ENCODE results near the gene MSI2.

MSI2 gene

DNA sequence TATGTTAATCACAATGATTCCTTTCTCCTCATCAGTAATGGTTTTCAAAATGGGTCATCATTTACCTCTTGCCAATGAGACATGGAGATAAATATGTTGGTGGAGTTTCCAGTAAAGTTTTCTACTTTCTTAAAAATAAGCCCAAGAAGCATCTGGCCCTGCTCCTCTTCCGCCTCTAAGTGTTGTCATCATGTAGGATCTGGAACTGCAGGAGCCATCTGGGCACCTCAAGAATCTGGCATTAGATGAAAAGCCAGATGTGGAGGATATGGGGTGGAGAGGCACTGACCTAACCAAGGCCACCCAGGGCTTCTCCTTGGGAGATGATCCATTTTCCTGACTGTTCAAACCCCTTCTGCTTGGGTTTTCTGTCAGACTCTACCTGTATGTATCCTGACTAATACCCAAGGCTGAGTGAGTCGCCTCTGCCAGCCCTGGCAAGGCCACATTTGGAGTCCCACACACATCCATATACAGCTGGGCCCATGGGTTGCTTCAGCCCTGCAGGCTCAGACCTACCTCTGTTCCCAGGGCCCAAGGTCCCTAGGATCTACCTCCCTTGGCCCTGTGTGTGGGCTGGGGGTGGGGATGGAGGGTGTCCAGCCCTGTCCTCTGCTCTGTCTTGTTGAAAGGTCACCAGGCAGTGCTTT lies 464.2 kb downstream of the MSI2 start:
- DNase-seq (ENCODE audit: low spot score): no peak

DNA sequence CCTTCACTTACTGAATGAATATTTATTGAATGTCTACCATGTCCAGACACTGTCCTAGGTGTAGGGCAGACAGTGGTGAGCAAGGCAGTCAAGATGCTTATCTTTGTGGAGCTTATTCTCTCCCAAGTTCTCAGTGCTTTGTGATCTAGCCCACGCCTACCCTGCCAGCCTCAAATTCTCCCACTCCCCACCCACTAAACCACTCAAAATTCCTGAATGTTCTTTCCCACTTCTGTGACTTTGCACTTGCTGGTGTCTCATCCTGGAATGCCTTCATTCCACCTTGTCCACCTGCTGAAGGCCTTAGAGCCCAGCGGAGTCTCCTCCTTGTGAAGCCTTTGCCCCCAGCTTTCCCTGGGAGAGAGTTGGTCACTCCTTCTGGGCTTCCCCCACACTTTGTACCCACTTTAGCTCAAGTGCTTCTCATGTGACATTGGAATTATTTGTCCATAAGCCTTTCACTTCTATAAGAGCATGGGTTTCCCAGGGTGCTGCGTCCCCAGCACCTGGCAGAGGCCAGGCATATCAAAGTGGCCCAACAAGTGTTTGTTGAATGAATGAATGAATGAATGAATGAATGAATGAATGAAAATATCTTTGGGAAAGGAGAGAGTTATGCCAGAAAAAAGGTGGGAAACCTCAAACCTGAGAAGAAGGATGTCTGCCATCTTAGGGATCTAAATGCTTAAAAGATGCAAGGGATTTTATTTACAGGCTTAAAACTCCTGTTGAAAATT lies 465.8 kb downstream of the MSI2 start:
- DNase-seq (ENCODE audit: low spot score): no peak

DNA sequence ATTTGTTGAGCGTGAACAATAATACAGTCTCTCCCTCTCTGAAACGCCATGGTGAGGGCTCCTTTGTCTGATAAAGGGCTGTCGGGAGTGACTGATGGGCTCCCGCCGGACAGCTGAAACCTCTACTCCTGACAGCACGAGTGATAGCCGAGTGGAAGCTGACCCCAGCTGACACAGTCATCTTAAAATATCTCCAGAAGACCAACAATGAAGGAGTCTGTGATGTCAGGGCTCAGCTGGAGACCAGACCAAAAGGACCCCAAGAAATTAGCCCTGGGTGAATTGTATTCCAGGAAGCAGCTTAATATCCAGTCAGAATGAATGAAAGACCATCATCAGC lies 466.4 kb downstream of the MSI2 start:
- DNase-seq (ENCODE audit: low spot score): no peak

DNA sequence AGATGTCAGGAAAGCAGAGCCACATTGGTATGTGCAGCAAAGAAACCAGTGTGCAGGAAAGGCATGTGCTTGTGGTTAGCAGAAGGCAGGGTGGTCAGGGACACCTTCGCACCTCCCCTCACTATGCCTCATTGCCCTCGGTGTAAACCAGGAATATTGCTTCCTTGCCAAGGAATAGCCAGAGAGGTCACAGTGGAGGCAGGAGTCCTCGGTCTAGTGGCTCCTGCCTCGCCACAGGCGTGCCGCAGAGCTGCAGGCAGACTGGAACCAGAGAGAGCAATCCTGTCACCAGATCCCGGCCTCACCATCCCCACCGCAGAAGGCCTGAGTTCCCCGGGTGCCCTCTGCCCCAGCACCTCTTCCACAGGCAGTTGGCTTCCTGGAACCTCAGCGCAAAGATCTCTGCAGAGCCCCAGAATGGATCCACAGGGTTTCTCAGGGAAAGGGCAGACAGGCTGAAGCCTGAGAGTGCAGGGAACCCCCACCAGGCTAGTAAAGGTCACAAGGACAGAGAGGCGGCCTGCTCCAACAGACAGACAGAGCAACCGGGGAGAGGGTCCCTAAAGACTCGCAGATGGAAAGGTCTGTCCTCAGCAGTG lies 467.2 kb downstream of the MSI2 start:
- no peak for DNase-seq (ENCODE audit: low spot score)

DNA sequence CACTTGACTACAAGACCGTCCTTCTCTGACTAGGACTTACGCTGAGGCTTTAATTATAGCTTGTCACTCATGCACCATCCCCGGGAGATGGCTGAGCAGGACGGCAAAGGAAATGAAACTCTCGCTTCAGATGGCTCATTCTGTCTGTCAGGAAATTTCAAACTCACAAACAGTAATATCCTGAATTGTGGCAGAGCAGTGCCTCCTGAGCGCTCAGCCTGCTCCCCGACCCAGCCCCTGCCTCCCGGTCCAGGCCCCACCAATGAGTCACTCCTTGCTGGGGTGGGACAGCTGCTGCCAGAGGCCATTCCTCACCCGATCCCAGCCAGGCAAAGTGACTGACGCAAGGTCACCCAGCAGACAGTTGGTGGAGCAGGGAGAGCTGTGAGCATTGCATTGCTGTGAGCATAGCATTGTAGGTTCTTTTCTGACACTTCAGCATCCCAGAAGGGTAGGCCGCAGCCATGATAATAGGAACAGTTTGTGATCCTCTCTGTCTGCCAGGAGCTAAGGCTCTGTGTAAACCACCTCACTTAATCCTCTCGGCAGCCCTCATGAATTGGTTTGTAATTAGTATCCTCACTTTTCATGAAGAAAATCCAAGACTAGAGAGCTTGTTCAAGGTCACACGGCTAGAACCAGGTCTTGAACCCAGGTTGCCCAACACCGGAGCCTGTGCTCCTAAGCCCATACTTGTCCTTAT lies 467.9 kb downstream of the MSI2 start:
- no peak for DNase-seq (ENCODE audit: low spot score)

DNA sequence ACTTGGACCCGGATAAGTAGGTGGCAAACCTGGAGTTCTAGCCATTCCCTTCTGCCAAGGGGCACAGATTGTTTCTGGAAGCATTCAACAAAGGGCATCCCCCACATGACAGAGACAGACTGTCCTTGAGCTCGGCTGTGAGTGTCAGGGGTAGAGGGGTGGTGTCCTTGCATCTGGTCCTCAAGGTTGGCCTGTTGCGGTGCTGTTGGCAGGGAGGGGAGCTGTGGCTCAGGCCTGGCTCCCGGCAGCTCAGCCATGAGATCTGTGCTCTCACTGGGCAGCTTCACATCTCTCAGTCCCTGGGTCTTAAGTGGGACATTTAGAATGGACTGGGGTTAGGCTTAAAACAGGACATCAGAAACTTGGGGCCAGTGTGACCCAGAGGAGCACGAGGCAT lies 468.4 kb downstream of the MSI2 start:
- DNase-seq (ENCODE audit: low spot score): no peak

DNA sequence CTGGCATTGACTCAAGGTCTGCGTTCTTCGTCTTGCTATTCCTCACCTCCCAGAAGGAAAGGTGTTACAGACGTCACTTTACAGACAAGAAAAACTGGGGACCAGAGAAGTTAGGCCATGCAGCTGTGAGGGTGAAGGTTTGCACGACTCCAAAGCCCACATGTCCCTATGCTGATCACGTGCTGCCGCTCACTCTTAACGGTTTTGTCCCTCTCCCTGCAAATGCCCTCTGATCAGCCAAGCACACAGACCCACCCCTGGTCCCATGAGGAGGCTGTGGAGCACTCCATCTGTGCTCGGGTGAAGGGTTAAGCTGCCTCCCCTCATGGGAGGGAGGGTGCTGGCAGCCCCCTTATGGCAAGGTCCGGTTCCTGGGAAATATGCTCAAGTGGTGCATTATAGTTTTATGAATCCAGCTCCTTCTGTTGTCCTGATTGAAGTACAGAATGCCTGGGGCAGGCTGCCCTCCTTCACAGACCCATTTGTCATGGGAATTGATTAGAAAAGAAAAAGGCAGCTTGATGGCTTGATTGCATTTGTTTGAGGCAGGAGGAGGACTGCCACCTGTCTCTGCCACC lies 470.0 kb downstream of the MSI2 start:
- DNase-seq (ENCODE audit: low spot score): no peak

DNA sequence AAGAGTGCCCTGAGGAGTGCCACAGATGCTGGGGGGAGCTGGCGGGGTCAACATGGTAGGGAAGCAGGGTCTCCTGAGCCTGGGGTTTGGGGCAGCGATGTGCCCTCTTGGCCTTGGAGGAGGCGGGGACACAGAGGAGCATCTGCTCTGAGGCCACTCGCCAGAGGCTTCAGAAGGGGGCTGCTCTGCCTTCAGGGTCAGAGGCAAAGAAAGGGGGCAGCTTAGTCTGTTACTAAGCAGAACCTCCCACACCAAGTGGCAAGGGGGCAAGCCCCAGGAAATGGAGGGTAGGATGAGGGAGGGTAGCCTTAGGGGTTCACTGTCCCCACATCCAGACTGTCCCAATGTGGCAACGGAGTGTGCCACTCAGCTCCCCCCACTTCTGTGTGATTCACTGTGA lies 470.5 kb downstream of the MSI2 start:
- DNase-seq (ENCODE audit: low spot score): no peak

DNA sequence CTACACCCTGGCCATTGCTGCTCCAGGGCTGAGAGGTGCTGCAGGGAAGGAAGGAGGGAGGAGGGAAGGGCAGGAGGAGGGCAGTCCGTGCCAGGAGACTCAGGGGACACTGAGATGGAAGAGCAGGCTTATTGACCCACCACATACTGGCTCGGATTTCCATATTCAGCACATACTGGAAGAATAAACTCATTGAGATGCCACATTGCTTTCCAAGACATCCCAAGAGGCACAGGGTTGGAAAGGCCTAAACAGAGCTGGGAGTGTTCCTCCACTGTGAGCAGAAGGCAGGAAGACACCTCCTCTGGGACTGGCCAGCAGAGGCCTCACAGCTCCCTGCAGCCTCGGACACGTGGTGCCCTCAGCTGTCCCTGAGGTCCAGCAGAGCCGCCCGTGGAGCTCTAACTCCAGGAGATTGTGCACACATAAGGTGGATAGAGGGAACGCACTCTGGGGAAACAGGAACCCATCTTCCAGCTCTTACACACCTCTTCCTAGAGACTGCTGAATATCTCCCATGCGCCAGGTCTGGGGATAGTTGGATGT lies 471.4 kb downstream of the MSI2 start:
- no peak for DNase-seq (ENCODE audit: low spot score)

DNA sequence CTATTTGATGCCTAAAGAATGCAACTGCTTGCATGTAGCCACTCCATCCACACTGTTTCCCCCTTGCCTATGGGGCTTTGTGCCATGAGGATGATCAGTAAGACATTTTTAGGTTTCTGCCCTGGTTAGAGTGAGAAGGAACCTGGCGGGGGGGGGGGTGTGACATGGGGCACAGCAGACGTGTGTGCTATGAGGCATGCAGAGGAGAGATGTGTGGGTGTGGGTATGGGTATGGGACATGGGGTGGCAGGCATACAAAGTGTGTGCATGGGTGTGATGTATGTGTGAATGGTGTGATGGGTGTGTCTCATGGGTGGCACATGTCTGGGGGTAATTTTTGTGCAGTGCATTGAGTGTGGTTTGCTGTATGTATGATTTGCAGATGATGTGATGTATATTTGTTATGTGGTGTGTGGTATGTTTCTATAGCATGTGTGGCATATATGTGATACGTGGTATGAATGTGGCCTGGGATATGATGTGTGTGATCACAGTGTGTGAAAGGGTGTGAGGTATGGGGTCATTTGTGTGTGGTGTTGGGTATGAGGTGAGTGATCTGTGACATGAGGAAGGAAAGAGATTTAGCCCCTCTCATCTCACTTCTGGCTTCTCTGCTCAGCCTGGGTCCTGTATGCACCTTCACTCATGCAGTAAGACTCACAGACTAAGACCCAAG lies 473.8 kb downstream of the MSI2 start:
- no peak for DNase-seq (ENCODE audit: low spot score)

DNA sequence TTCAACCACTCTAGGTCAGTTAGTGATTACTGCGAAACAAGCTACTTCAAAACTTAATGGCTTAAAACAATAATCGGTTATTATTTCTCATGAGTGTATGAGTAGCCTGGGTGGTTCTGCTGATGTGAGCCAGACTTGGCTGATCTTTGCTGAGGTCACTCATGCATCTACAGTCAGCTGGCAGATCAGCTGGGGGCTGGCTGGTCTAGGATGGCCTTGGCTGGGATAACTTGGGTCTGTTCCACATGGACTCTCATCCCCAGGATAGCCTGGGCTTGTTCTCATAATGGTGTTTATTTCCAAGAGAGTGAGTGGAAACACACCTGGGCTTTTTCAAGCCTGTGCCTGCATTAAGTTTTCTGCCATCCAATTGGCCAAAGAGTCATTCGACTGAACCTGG lies 475.7 kb downstream of the MSI2 start:
- DNase-seq (ENCODE audit: low spot score): no peak

DNA sequence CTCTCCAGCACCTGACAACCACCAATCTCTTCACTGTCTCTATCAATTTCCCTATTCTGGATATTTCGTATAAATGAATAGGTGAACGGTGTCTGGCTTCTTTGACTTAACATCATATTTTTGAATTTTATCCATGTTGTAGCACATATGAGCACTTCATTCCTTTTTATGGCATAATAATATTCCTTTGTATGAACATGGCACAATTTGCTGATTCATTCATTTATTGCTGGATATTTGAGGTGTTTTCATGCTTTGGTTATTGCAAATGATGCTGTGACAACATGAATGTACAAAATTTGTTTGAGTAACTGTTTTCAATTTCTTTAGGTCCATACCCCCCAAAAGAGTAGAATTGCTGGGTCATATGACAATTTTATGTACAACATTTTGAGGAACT lies 476.8 kb downstream of the MSI2 start:
- no peak for DNase-seq (ENCODE audit: low spot score)

All from COLO829 (cell line).